ENCODE results near the gene TMEM239.

GRCh38 chr20:2825761-2826160 is 9.6 kb downstream of the TMEM239 start:
- TF ChIP-seq POLR2A (IDR thresholded peaks at IDR 0.05), result no peak
- TF ChIP-seq, protein P1, sequence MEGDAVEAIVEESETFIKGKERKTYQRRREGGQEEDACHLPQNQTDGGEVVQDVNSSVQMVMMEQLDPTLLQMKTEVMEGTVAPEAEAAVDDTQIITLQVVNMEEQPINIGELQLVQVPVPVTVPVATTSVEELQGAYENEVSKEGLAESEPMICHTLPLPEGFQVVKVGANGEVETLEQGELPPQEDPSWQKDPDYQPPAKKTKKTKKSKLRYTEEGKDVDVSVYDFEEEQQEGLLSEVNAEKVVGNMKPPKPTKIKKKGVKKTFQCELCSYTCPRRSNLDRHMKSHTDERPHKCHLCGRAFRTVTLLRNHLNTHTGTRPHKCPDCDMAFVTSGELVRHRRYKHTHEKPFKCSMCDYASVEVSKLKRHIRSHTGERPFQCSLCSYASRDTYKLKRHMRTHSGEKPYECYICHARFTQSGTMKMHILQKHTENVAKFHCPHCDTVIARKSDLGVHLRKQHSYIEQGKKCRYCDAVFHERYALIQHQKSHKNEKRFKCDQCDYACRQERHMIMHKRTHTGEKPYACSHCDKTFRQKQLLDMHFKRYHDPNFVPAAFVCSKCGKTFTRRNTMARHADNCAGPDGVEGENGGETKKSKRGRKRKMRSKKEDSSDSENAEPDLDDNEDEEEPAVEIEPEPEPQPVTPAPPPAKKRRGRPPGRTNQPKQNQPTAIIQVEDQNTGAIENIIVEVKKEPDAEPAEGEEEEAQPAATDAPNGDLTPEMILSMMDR (IDR thresholded peaks at IDR 0.05), result no peak
